H1 (cell line): ENCODE data around the gene MAPK11. TPM values are rescaled to one million over a fixed set of nuclear protein-coding genes. Genes with fewer than 3 reads are reported as not detected.
"Not testable (repeated sequence)": the region's sequence is repeated elsewhere in the genome, so short reads cannot be mapped to it uniquely, and the experiment has no call there.

Experiments used
- CTCF ChIA-PET: fragments of 300-600 bp; sonication (Branson Sonifier 250); formaldehyde crosslinking; loops from one replicate; lab custom pipeline; 2021; ENCODE audit not compliant: partially characterized antibody; lab: Charles Lee
- POLR2A ChIA-PET: fragments of 300-600 bp; sonication (Branson Sonifier 250); formaldehyde crosslinking; loops from one replicate; lab custom pipeline; 2021; ENCODE audit warnings: inconsistent platforms; ENCODE audit not compliant: partially characterized antibody; lab: Charles Lee
- DNase-seq, 2 experiments: peaks; one replicate each; pipeline versions ENCODE4 v3.0.0 to v3.0.0-alpha.2; 2010 to 2022; ENCODE audit warnings: low spot score in 2 of 2, low read depth in 1 of 2, mixed read lengths in 1 of 2
- FAIRE-seq: peaks from 2 replicates; lab custom pipeline; 2011; peaks lifted over from hg19 to GRCh38; lab: Jason Lieb, UNC
- H2AFZ ChIP-seq: 2 replicates; pipeline ENCODE4 v1.8.1; 2012; ENCODE audit warnings: low read length, inconsistent platforms
- H2AK5ac ChIP-seq: 2 replicates; pipeline ENCODE4 v1.6.1; 2013; ENCODE audit warnings: low read depth, low read length
- H2BK120ac ChIP-seq: replicated peaks from 2 replicates; pipeline ENCODE3; 2013; ENCODE audit warnings: low read depth, low read length, inconsistent platforms
- H2BK12ac ChIP-seq: 2 replicates; pipeline ENCODE4 v1.6.1; 2013; ENCODE audit warnings: low read depth, low read length
- H2BK15ac ChIP-seq: 2 replicates; pipeline ENCODE4 v1.6.1; 2013; ENCODE audit warnings: low read length
- H2BK20ac ChIP-seq: 2 replicates; pipeline ENCODE4 v1.6.1; 2013; ENCODE audit warnings: low read length
- H2BK5ac ChIP-seq: 2 replicates; pipeline ENCODE4 v1.6.1; 2013; ENCODE audit warnings: low read depth, low read length
- H3K14ac ChIP-seq: 2 replicates; pipeline ENCODE4 v1.6.1; 2013; ENCODE audit warnings: inconsistent platforms; ENCODE audit not compliant: insufficient read length
- H3K18ac ChIP-seq: 2 replicates; pipeline ENCODE4 v1.6.1; 2013; ENCODE audit warnings: low read length; ENCODE audit errors: extremely low read depth
- H3K23ac ChIP-seq: 2 replicates; pipeline ENCODE4 v1.6.1; 2013; ENCODE audit warnings: inconsistent platforms; ENCODE audit not compliant: insufficient read length
- H3K23me2 ChIP-seq: 2 replicates; pipeline ENCODE4 v1.6.1; 2013; ENCODE audit warnings: low read depth, low read length
- H3K27ac ChIP-seq: 2 replicates; pipeline ENCODE4 v1.6.1; 2011; ENCODE audit warnings: low read depth, low read length, inconsistent platforms
- H3K27me3 ChIP-seq, 4 experiments: replicated peaks in 1 of 4; 1 replicate in 1 of 4; 2 replicates in 3 of 4; pipeline versions ENCODE4 v1.6.1 to v1.8.1; 2011 to 2013; ENCODE audit warnings: low read length in 3 of 4, mild to moderate bottlenecking in 3 of 4, inconsistent platforms in 2 of 4, mixed read lengths in 2 of 4, moderate library complexity in 1 of 4; ENCODE audit not compliant: control insufficient read depth in 3 of 4, insufficient read depth in 3 of 4; ENCODE audit errors: extremely low read depth in 1 of 4
- H3K36me3 ChIP-seq, 4 experiments: 2 replicates each; pipeline versions ENCODE4 v1.6.1 to v1.8.1; 2011 to 2013; ENCODE audit warnings: mild to moderate bottlenecking in 4 of 4, low read length in 3 of 4, moderate library complexity in 2 of 4, control low read depth in 1 of 4, inconsistent platforms in 1 of 4; ENCODE audit not compliant: insufficient read depth in 4 of 4, control insufficient read depth in 2 of 4
- H3K4ac ChIP-seq: replicated peaks from 2 replicates; pipeline ENCODE3; 2013; ENCODE audit warnings: low read length, low read depth, mixed read lengths, inconsistent platforms; ENCODE audit not compliant: insufficient read length
- H3K4me1 ChIP-seq, 4 experiments: replicated peaks in 1 of 4; 1 replicate in 1 of 4; 2 replicates in 3 of 4; pipeline versions ENCODE4 v1.6.1 to v1.8.1; 2011 to 2013; ENCODE audit warnings: low read length in 3 of 4, inconsistent platforms in 2 of 4, mixed read lengths in 1 of 4; ENCODE audit not compliant: insufficient read depth in 4 of 4, control insufficient read depth in 3 of 4
- H3K4me2 ChIP-seq, 2 experiments: 2 replicates each; pipeline versions ENCODE4 v1.6.1 to v1.8.1; 2011 to 2013; ENCODE audit warnings: low read depth in 2 of 2, low read length in 2 of 2, control low read depth in 1 of 2, inconsistent platforms in 1 of 2, mild to moderate bottlenecking in 1 of 2; ENCODE audit not compliant: insufficient read depth in 1 of 2
- H3K4me3 ChIP-seq, 4 experiments: fragments of 200-600, 300-600 bp in 1 of 4; sonication (generic), shearing (Covaris generic), sonication (Bioruptor Twin) in 1 of 4; 2 replicates each; pipeline versions ENCODE4 v1.5.1 to v1.8.1; 2011 to 2016; ENCODE audit warnings: low read length in 4 of 4, low read depth in 3 of 4, control low read depth in 2 of 4, inconsistent platforms in 2 of 4, mild to moderate bottlenecking in 2 of 4, mixed read lengths in 1 of 4, moderate library complexity in 1 of 4; ENCODE audit not compliant: insufficient read depth in 2 of 4; ENCODE audit errors: extremely low read depth in 1 of 4
- H3K56ac ChIP-seq: replicated peaks from 2 replicates; pipeline ENCODE3; 2013; ENCODE audit warnings: low read depth, mild to moderate bottlenecking, mixed read lengths, low read length, inconsistent platforms; ENCODE audit not compliant: insufficient read length
- H3K79me1 ChIP-seq: 2 replicates; pipeline ENCODE4 v1.6.1; 2013; ENCODE audit warnings: low read depth, low read length, control low read depth
- H3K79me2 ChIP-seq, 2 experiments: 2 replicates each; pipeline versions ENCODE4 v1.6.1 to v1.8.1; 2012 to 2013; ENCODE audit warnings: low read length in 2 of 2, mild to moderate bottlenecking in 2 of 2, inconsistent platforms in 1 of 2; ENCODE audit not compliant: insufficient read depth in 2 of 2, control insufficient read depth in 1 of 2
- H3K9ac ChIP-seq, 4 experiments: replicated peaks in 1 of 4; 1 replicate in 1 of 4; 2 replicates in 3 of 4; pipeline versions ENCODE4 v1.6.1 to v1.8.1; 2011 to 2013; ENCODE audit warnings: low read depth in 3 of 4, low read length in 3 of 4, control low read depth in 2 of 4, mild to moderate bottlenecking in 2 of 4, moderate library complexity in 2 of 4, inconsistent platforms in 1 of 4; ENCODE audit errors: extremely low read depth in 1 of 4
- H3K9me3 ChIP-seq, 2 experiments: 2 replicates each; pipeline versions ENCODE4 v1.6.1 to v1.8.1; 2012 to 2013; ENCODE audit warnings: mild to moderate bottlenecking in 2 of 2, moderate library complexity in 2 of 2, control low read depth in 1 of 2, inconsistent platforms in 1 of 2, low read depth in 1 of 2, low read length in 1 of 2, mixed read lengths in 1 of 2; ENCODE audit not compliant: insufficient read depth in 2 of 2
- H4K20me1 ChIP-seq, 2 experiments: replicated peaks in 1 of 2; 2 replicates each; pipeline versions ENCODE3 to v1.8.1; 2011 to 2013; ENCODE audit warnings: inconsistent platforms in 2 of 2, low read length in 2 of 2, mild to moderate bottlenecking in 1 of 2; ENCODE audit not compliant: insufficient read depth in 2 of 2, control insufficient read depth in 1 of 2
- H4K5ac ChIP-seq: 2 replicates; pipeline ENCODE4 v1.6.1; 2013; ENCODE audit warnings: low read length, low read depth, mixed read lengths, inconsistent platforms; ENCODE audit not compliant: insufficient read length
- H4K8ac ChIP-seq: 2 replicates; pipeline ENCODE4 v1.8.0; 2013; ENCODE audit warnings: mild to moderate bottlenecking, moderate library complexity, low read length, inconsistent platforms; ENCODE audit not compliant: insufficient read depth; ENCODE audit errors: extremely low read depth
- H4K91ac ChIP-seq: replicated peaks from 2 replicates; pipeline ENCODE3; 2013; ENCODE audit warnings: low read length, mixed read lengths, inconsistent platforms; ENCODE audit not compliant: insufficient read length
- WGBS, 2 experiments: shearing (Covaris generic) in 1 of 2; methylation state at CpG; one replicate each; pipeline versions ENCODE4 v1.1.6 to v1.1.7; 2013 to 2015; ENCODE audit warnings: low lambda C conversion rate in 2 of 2, mixed read lengths in 2 of 2, inconsistent platforms in 1 of 2, low coverage in 1 of 2, missing lambda C conversion rate in 1 of 2; ENCODE audit not compliant: insufficient replicate concordance in 2 of 2, insufficient coverage in 1 of 2, insufficient read length in 1 of 2; ENCODE audit errors: extremely low coverage in 1 of 2, missing lambda C conversion rate in 1 of 2; 5-methylcytosine and 5-hydroxymethylcytosine counted together
- polyA plus RNA-seq, 7 experiments: library from polyadenylated mRNA; depleted of rRNA in 3 of 7; stranded (reverse) in 5 of 7; unstranded in 2 of 7; fragments of >200 nt in 5 of 7; fragments of 200-250 nt in 2 of 7; gene quantifications; 1 replicate in 5 of 7; 2 replicates in 1 of 7; 4 replicates in 1 of 7; pipeline versions ENCODE4 v1.2.1 to v1.2.3, GENCODE V29; 2011 to 2013; ENCODE audit warnings: missing spikeins in 2 of 7, mixed read lengths in 2 of 7
- total RNA-seq: library from RNA; stranded (reverse); fragmentation: NEBNext Ultra II Directional; extraction: Animal tissue kit (Norgen Biotek cat#: 25700); gene quantifications from 2 replicates; pipeline ENCODE4 v1.2.1, GENCODE V29; 2021

The MAPK11 gene
- total and polyA plus RNA-seq, 2 of the 8 experiments (the other 6 are each of a cell fraction or from before 2014, with no cell fraction given), result 0.70 to 1.5 TPM

- H2BK20ac ChIP-seq, H4K5ac ChIP-seq, H3K14ac ChIP-seq, H4K91ac ChIP-seq, DNase-seq, H2AK5ac ChIP-seq, H3K4ac ChIP-seq, H3K79me2 ChIP-seq, H3K4me2 ChIP-seq, FAIRE-seq, H3K4me3 ChIP-seq, H2BK15ac ChIP-seq, H2AFZ ChIP-seq, H3K18ac ChIP-seq, H3K23ac ChIP-seq, H3K56ac ChIP-seq, H3K27ac ChIP-seq, H2BK12ac ChIP-seq, H4K8ac ChIP-seq, H2BK5ac ChIP-seq, H3K9ac ChIP-seq, H2BK120ac ChIP-seq, H3K79me1 ChIP-seq: not testable (repeated sequence)
- peaks cover 6 to 34% (median 25%) of the 10 kb centered on the region in 4 experiments; a peak in 7 of 8 replicates for H3K36me3 ChIP-seq
- H3K4me1 ChIP-seq, result peaks cover 2 to 14% (median 9%) of the 10 kb centered on the region in 4 experiments; a peak in 6 of 7 replicates
- 95% methylated on average over 9 of the region's 11 CpGs; no CpG with 5 or more reads in 1 of the 2 experiments for WGBS, 2 experiments
- ChIA-PET CTCF (interaction anchor here (0.6 to 6.0 kb wide), 15 partner anchors 9 to 166 kb away, joined by 3 to 39 read pairs (median 4); partner anchors contain the start of genes DENND6B and MAPK12), POLR2A (interaction anchor here (0.9 to 3.2 kb wide), 6 partner anchors 18 to 68 kb away, joined by 3 to 12 read pairs (median 4); partner anchors contain the start of gene HDAC10)
- peaks cover 7 to 24% of the 10 kb centered on the region in 2 experiments; a peak in 3 of 4 replicates for H3K9me3 ChIP-seq
- peaks cover 11% of the 10 kb centered on the region; the same call in 1 of the 2 replicates for H3K23me2 ChIP-seq
- H3K27me3 ChIP-seq, result peaks cover 22 to 32% (median 31%) of the 10 kb centered on the region in 4 experiments; a peak in 6 of 7 replicates
- H4K20me1 ChIP-seq, result peaks cover 6 to 10% of the 10 kb centered on the region in 2 experiments
Measured at GRCh38 chr22:50273352-50273751, 3.2 kb upstream of the MAPK11 start.
